HCEC 1CT (cell line): ENCODE results near the gene IL1A.

Experiments
- DNase-seq: peaks from one replicate; pipeline ENCODE4 v3.0.0-alpha.2; 2017

IL1A gene

DNA sequence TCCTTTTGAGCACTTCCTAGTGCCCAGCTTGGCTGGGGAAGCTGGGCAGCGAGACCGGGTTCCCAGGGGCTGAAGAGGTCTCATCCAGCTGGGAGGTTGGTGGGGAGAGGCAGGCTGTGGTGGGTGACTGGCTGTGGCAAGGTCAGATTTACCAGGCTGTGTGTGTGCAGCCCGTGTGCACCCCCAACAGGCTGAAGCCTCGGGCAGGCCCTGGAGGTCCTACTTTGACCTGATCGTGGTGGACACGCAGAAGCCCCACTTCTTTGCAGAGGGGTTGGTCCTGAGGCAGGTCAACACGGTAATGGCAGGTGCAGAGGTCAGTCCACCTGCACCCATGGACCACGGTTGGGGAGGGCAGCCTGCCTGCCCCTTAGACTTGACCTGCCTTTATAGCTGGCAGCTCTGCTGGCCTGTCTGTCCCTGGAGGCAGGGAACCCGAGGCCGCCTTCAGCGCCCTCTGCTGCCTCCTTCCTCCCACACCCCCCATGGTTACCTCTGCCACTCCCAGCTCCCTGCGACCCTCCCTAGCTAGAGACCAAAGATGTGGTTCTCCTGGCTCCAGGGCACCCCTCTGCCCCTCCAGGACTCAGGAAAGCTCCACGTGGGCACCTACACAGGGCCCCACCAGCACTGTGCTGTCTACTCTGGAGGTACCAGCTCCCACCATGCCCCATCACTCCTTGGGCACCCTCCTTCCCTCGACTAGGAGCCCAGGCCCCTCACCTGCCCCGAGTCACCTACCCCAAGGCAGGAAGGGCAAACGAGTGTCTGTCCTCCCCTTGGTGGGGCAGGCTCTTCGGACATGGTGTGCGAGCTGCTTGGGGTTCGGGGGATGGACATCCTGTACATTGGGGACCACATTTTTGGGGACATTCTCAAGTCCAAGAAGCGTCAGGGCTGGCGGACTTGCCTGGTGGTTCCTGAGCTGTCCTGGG is 59.4 kb downstream of the IL1A start:
- DNase-seq, result no peak

GRCh38 chr2:112723995-112724394 is 60.3 kb downstream of the IL1A start:
- DNase-seq, result no peak
